HG02623 (cell line): ENCODE measurements around the gene FANCD2.
"Not testable (repeated sequence)": the region's sequence is repeated elsewhere in the genome, so short reads cannot be mapped to it uniquely, and the experiment has no call there.

ENCODE experiments used
- ATAC-seq: cut with Tn5 transposase; IDR thresholded peaks from one replicate; pipeline ENCODE4 v1.9.1; 2021; ENCODE audit warnings: moderate library complexity; ENCODE audit not compliant: unreplicated experiment

The FANCD2 gene

GRCh38 chr3:10099041-10099440 lies 72.8 kb downstream of the FANCD2 start:
- no peak for ATAC-seq

GRCh38 chr3:10106919-10107318 lies 80.7 kb downstream of the FANCD2 start:
- no peak for ATAC-seq

GRCh38 chr3:10108091-10108490 lies 81.9 kb downstream of the FANCD2 start, which contains the start of gene FANCD2OS:
Gene FANCD2OS, minus strand, starts transcription at chr3:10108255. Its CDS starts 3,481 bp downstream, at chr3:10104774.
- ATAC-seq = no peak

GRCh38 chr3:10115326-10116137 lies 89.3 kb downstream of the FANCD2 start, which contains the start of gene BRK1:
Gene BRK1, plus strand, starts transcription at chr3:10115675. Its CDS starts 27 bp downstream, at chr3:10115702.
- peak; percentile 90 for ATAC-seq

- ATAC-seq = no peak
Observed at GRCh38 chr3:10116138-10116460, 89.9 kb downstream of the FANCD2 start.

GRCh38 chr3:10116928-10117327 lies 90.7 kb downstream of the FANCD2 start:
- no peak for ATAC-seq

- ATAC-seq = no peak
Observed at GRCh38 chr3:10119376-10119775, 93.1 kb downstream of the FANCD2 start.

GRCh38 chr3:10121064-10121463 lies 94.8 kb downstream of the FANCD2 start:
- ATAC-seq = no peak

GRCh38 chr3:10122724-10123123 lies 96.5 kb downstream of the FANCD2 start:
- no peak for ATAC-seq

GRCh38 chr3:10135872-10136271 lies 109.6 kb downstream of the FANCD2 start:
- not testable (repeated sequence) for ATAC-seq

- no peak for ATAC-seq
Observed at GRCh38 chr3:10136426-10137005, 110.3 kb downstream of the FANCD2 start.

- no peak for ATAC-seq
Observed at GRCh38 chr3:10137178-10137577, 110.9 kb downstream of the FANCD2 start.

GRCh38 chr3:10140996-10141546 lies 114.8 kb downstream of the FANCD2 start:
- no peak for ATAC-seq

- ATAC-seq = no peak
Observed at GRCh38 chr3:10142707-10143560, 116.7 kb downstream of the FANCD2 start.

GRCh38 chr3:10145685-10146084 lies 119.4 kb downstream of the FANCD2 start:
- no peak for ATAC-seq

- no peak for ATAC-seq
Observed at GRCh38 chr3:10149226-10149625, 123.0 kb downstream of the FANCD2 start.

- ATAC-seq = no peak
Observed at GRCh38 chr3:10150987-10151386, 124.8 kb downstream of the FANCD2 start.
